Common myeloid progenitor, CD34-positive (primary cell): ENCODE measurements around the gene SLC18B1.

ENCODE experiments used
- CTCF ChIA-PET: fragments of 350-600 bp; sonication (Branson Sonifier 250); formaldehyde crosslinking; loops from one replicate; lab custom pipeline; 2021; ENCODE audit warnings: antibody characterized with exemption; lab: Charles Lee
- POLR2A ChIA-PET: fragments of 350-600 bp; sonication (Branson Sonifier 250); formaldehyde crosslinking; loops from one replicate; lab custom pipeline; 2021; ENCODE audit warnings: antibody characterized with exemption; lab: Charles Lee
- DNase-seq, 3 donors: peaks; one replicate each; pipeline versions ENCODE4 v3.0.0 to v3.0.0-alpha.2; 2013
- H3K27ac ChIP-seq, 2 experiments: 1 replicate in 1 of 2; 2 replicates in 1 of 2; pipeline ENCODE4 v1.7.0; 2013; ENCODE audit warnings: inconsistent platforms in 2 of 2, low read length in 2 of 2, mild to moderate bottlenecking in 2 of 2, low read depth in 1 of 2, moderate library complexity in 1 of 2; ENCODE audit not compliant: severe bottlenecking in 2 of 2, insufficient read depth in 1 of 2, poor library complexity in 1 of 2
- H3K27me3 ChIP-seq, 5 experiments: replicated peaks in 2 of 5; 1 replicate in 3 of 5; 2 replicates in 2 of 5; pipeline versions ENCODE4 v1.6.1 to v1.7.0; 2013; ENCODE audit warnings: low read length in 4 of 5, mild to moderate bottlenecking in 2 of 5, moderate library complexity in 2 of 5, inconsistent platforms in 1 of 5; ENCODE audit not compliant: insufficient read depth in 5 of 5, control insufficient read depth in 4 of 5
- H3K36me3 ChIP-seq, 4 experiments: 1 replicate in 2 of 4; 2 replicates in 2 of 4; pipeline versions ENCODE4 v1.6.1 to v1.7.0; 2013; ENCODE audit warnings: low read length in 3 of 4, control low read depth in 1 of 4, mild to moderate bottlenecking in 1 of 4; ENCODE audit not compliant: control insufficient read depth in 4 of 4, insufficient read depth in 4 of 4
- H3K4me1 ChIP-seq, 4 experiments: 1 replicate in 3 of 4; 2 replicates in 1 of 4; pipeline versions ENCODE4 v1.6.1 to v1.7.1; 2013; ENCODE audit warnings: low read length in 3 of 4, mild to moderate bottlenecking in 3 of 4, control low read depth in 1 of 4, inconsistent platforms in 1 of 4, moderate library complexity in 1 of 4; ENCODE audit not compliant: control insufficient read depth in 4 of 4, insufficient read depth in 4 of 4; ENCODE audit errors: control extremely low read depth in 1 of 4
- H3K4me3 ChIP-seq, 7 experiments: 1 replicate in 4 of 7; 2 replicates in 3 of 7; pipeline versions ENCODE4 v1.5.1 to v1.7.0; 2013; ENCODE audit warnings: mild to moderate bottlenecking in 7 of 7, low read length in 6 of 7, moderate library complexity in 6 of 7, inconsistent platforms in 2 of 7, low read depth in 2 of 7, control low read depth in 1 of 7; ENCODE audit not compliant: insufficient read depth in 4 of 7, control insufficient read depth in 1 of 7; ENCODE audit errors: extremely low read depth in 1 of 7
- H3K9me3 ChIP-seq, 5 experiments: 1 replicate in 4 of 5; 2 replicates in 1 of 5; pipeline versions ENCODE4 v1.6.1 to v1.7.1; 2013; ENCODE audit warnings: low read length in 4 of 5, mild to moderate bottlenecking in 2 of 5, inconsistent platforms in 1 of 5, low read depth in 1 of 5, moderate library complexity in 1 of 5; ENCODE audit not compliant: control insufficient read depth in 4 of 5, insufficient read depth in 2 of 5; ENCODE audit errors: control extremely low read depth in 1 of 5
- WGBS: methylation state at CpG from one replicate; pipeline ENCODE4 v1.1.5; 2013; ENCODE audit not compliant: insufficient coverage; 5-methylcytosine and 5-hydroxymethylcytosine counted together

The SLC18B1 gene

GRCh38 chr6:132764370-132764769 is 34.1 kb downstream of the SLC18B1 start:
- Histone ChIP-seq H3K4me1 (peaks cover 0 to 27% (median 12%) of the 10 kb centered on the region in 4 experiments), H3K9me3 (no peaks in the 10 kb centered on the region), H3K27ac (no peak overlapping the region), H3K4me3 (no peak overlapping the region), H3K27me3 (no peaks in the 10 kb centered on the region), H3K36me3 (no peaks in the 10 kb centered on the region)
- ChIA-PET POLR2A (no interaction called here), CTCF (interaction anchor here (0.8 to 12.0 kb wide), 15 partner anchors 8 to 252 kb away, joined by 3 to 196 read pairs (median 3); partner anchors contain the start of genes SLC18B1 and STX7)
- no peak for DNase-seq

- Histone ChIP-seq H3K27ac (peak overlapping the region in 1 of 2 experiments; percentile 10), H3K27me3 (no peaks in the 10 kb centered on the region), H3K4me3 (peak overlapping the region in 2 of 7 experiments; percentile 3 to 58), H3K9me3 (no peaks in the 10 kb centered on the region), H3K36me3 (no peaks in the 10 kb centered on the region), H3K4me1 (peaks cover 0 to 27% (median 12%) of the 10 kb centered on the region in 4 experiments)
- POLR2A ChIA-PET = no interaction called here
- WGBS = 40% methylated on average over 2 of the region's 2 CpGs
- DNase-seq = peak; percentile 24 to 77 (median 66)
- CTCF ChIA-PET = interaction anchor here (1.1 to 12.0 kb wide), 7 partner anchors 14 to 236 kb away, joined by 3 to 196 read pairs (median 4); no protein-coding TSS in a partner anchor
Observed at GRCh38 chr6:132763269-132763668, 35.2 kb downstream of the SLC18B1 start.

- no peak overlapping the region for H3K27ac ChIP-seq
- ChIA-PET CTCF (interaction anchor here (0.8 kb wide), 1 partner anchor 15 kb away, joined by 3 read pairs; no protein-coding TSS in a partner anchor), POLR2A (no interaction called here)
- WGBS = 100% methylated on average over 1 of the region's 3 CpGs
- peaks cover 4 to 29% (median 14%) of the 10 kb centered on the region in 4 experiments for H3K4me1 ChIP-seq
- H3K9me3 ChIP-seq = no peaks in the 10 kb centered on the region
- no peak overlapping the region for H3K4me3 ChIP-seq
- no peak for DNase-seq
- no peaks in the 10 kb centered on the region for H3K36me3 ChIP-seq
- H3K27me3 ChIP-seq = no peaks in the 10 kb centered on the region
Observed at GRCh38 chr6:132760256-132760655, 38.2 kb downstream of the SLC18B1 start.

GRCh38 chr6:132758689-132759088 is 39.7 kb downstream of the SLC18B1 start:
- no peak overlapping the region for H3K4me3 ChIP-seq
- DNase-seq = no peak
- H3K27ac ChIP-seq = no peak overlapping the region
- 90% methylated on average over 2 of the region's 2 CpGs for WGBS
- POLR2A ChIA-PET = no interaction called here
- no peaks in the 10 kb centered on the region for H3K9me3 ChIP-seq
- H3K27me3 ChIP-seq = no peaks in the 10 kb centered on the region
- peaks cover 4 to 23% (median 14%) of the 10 kb centered on the region in 4 experiments for H3K4me1 ChIP-seq
- CTCF ChIA-PET = interaction anchor here (1.4 kb wide), 1 partner anchor 9 kb away, joined by 5 read pairs; no protein-coding TSS in a partner anchor
- no peaks in the 10 kb centered on the region for H3K36me3 ChIP-seq

GRCh38 chr6:132752255-132752654 is 46.2 kb downstream of the SLC18B1 start:
- 100% methylated on average over 1 of the region's 1 CpG for WGBS
- Histone ChIP-seq H3K9me3 (no peaks in the 10 kb centered on the region), H3K27me3 (no peaks in the 10 kb centered on the region), H3K27ac (no peak overlapping the region), H3K36me3 (peaks cover 0 to 2% (median 0%) of the 10 kb centered on the region in 4 experiments), H3K4me1 (peaks cover 0 to 3% (median 0%) of the 10 kb centered on the region in 4 experiments), H3K4me3 (no peak overlapping the region)
- ChIA-PET POLR2A (no interaction called here), CTCF (interaction anchor here (1.4 to 1.7 kb wide), 2 partner anchors 12 to 15 kb away, joined by 3 to 4 read pairs; no protein-coding TSS in a partner anchor)
- DNase-seq = no peak

- CTCF ChIA-PET = interaction anchor here (1.7 kb wide), 1 partner anchor 16 kb away, joined by 4 read pairs; no protein-coding TSS in a partner anchor
- H3K4me1 ChIP-seq = peaks cover 0 to 3% (median 0%) of the 10 kb centered on the region in 4 experiments
Observed at GRCh38 chr6:132751828-132752227, 46.6 kb downstream of the SLC18B1 start.

GRCh38 chr6:132751306-132751705 is 47.1 kb downstream of the SLC18B1 start:
- Histone ChIP-seq H3K4me1 (peaks cover 0 to 3% (median 0%) of the 10 kb centered on the region in 4 experiments), H3K27me3 (no peaks in the 10 kb centered on the region), H3K9me3 (no peaks in the 10 kb centered on the region), H3K27ac (no peak overlapping the region), H3K4me3 (no peak overlapping the region), H3K36me3 (peaks cover 0 to 2% (median 0%) of the 10 kb centered on the region in 4 experiments)
- ChIA-PET CTCF (interaction anchor here (1.7 kb wide), 1 partner anchor 16 kb away, joined by 4 read pairs; no protein-coding TSS in a partner anchor), POLR2A (no interaction called here)
- DNase-seq = no peak
- no CpG with 5 or more reads among the region's 4 CpGs for WGBS

More at GRCh38 chr6:132751828-132752227, 46.6 kb downstream of the SLC18B1 start:
- POLR2A ChIA-PET = no interaction called here
- Histone ChIP-seq H3K9me3 (no peaks in the 10 kb centered on the region), H3K27me3 (no peaks in the 10 kb centered on the region), H3K36me3 (peaks cover 0 to 2% (median 0%) of the 10 kb centered on the region in 4 experiments), H3K27ac (no peak overlapping the region), H3K4me3 (no peak overlapping the region)
- no peak for DNase-seq
- WGBS = 100% methylated on average over 1 of the region's 1 CpG
